Mammary epithelial cell (primary cell): ENCODE measurements around the gene ASB13.

Experiments
- EZH2 ChIP-seq: IDR thresholded peaks from 2 replicates; pipeline ENCODE4 v1.6.1; 2012; ENCODE audit warnings: low read length, inconsistent platforms, borderline replicate concordance
- TF ChIP-seq, protein P1 (sequence below), 2 donors: IDR thresholded peaks in 1 of 2; conservative IDR thresholded peaks in 1 of 2; 2 replicates each; pipeline ENCODE4 v1.5.1; 2011 to 2012; ENCODE audit warnings: inconsistent platforms in 2 of 2, low read length in 2 of 2, mild to moderate bottlenecking in 2 of 2, control low read depth in 1 of 2, low read depth in 1 of 2; ENCODE audit not compliant: insufficient read depth in 1 of 2; ENCODE audit errors: extremely low read depth in 1 of 2

DNA sequence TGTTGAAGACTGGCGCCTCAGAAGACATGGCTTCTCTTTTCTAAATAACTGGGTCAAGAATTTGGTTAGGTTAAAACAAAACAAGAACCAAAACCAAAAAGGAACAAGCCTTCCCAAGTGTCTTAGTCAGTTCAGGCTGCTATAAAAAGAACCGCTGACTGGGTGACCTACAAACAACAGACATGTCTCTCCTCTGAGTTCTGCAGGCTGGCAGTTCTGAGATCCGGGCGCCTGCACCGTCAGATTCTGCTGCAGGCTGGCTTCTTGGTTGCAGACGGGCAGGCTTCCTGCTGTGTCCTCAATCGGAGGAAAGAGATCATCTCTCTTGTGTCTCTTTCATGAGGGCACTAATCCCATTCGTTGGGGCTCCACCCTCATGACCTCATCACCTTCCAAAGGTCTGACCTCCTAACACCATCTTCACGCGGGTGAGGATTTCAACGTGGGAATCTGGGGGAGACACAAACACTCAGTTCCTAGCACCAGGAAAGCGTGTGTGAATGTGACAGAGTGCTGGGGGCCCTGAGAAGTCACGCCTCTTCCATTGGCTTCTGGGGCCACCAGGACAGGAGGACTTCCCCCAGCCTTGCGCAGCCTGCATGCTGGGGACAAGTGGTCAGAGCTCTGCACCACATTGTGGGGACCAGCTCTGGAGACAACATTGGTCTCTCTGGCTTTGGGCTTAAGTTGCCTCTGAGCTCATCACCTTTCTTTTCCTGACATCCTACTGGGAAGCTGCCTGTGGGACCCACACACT lies 63.1 kb downstream of the ASB13 start:
- TF ChIP-seq, protein P1, sequence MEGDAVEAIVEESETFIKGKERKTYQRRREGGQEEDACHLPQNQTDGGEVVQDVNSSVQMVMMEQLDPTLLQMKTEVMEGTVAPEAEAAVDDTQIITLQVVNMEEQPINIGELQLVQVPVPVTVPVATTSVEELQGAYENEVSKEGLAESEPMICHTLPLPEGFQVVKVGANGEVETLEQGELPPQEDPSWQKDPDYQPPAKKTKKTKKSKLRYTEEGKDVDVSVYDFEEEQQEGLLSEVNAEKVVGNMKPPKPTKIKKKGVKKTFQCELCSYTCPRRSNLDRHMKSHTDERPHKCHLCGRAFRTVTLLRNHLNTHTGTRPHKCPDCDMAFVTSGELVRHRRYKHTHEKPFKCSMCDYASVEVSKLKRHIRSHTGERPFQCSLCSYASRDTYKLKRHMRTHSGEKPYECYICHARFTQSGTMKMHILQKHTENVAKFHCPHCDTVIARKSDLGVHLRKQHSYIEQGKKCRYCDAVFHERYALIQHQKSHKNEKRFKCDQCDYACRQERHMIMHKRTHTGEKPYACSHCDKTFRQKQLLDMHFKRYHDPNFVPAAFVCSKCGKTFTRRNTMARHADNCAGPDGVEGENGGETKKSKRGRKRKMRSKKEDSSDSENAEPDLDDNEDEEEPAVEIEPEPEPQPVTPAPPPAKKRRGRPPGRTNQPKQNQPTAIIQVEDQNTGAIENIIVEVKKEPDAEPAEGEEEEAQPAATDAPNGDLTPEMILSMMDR (conservative IDR thresholded peaks at IDR 0.05 in 1 of 2, IDR thresholded peaks at IDR 0.05 in 1 of 2; ENCODE audit: extremely low read depth in 1 of 2, insufficient read depth in 1 of 2, low read depth in 1 of 2, low read length in 2 of 2): no peak
- TF ChIP-seq EZH2: no peak
